ENCODE data around the gene ASB18.
A peak's percentile ranks its signal among the peaks of the same experiment; 100 is the strongest.

DNA sequence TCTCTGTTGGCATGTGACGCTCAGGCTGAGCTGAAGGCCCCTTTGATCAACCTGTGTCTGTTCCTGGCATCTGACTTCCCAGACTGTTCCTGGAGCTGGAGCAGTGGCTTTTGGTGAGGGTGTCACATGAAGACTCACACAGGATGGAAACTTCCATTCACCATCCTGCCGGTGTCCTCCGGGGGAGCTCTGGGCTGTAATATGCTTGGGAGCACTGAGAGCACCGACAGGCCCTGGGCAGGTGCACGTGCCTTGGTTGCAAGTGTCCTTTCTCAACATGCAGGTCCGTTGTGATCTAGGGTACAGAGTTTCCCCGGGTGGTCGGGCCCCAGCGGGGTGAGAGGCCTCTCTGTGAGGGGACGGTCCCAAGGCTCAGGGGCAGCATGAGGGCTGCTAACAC, 71.2 kb downstream of the ASB18 start:
- TF ChIP-seq, protein P1, sequence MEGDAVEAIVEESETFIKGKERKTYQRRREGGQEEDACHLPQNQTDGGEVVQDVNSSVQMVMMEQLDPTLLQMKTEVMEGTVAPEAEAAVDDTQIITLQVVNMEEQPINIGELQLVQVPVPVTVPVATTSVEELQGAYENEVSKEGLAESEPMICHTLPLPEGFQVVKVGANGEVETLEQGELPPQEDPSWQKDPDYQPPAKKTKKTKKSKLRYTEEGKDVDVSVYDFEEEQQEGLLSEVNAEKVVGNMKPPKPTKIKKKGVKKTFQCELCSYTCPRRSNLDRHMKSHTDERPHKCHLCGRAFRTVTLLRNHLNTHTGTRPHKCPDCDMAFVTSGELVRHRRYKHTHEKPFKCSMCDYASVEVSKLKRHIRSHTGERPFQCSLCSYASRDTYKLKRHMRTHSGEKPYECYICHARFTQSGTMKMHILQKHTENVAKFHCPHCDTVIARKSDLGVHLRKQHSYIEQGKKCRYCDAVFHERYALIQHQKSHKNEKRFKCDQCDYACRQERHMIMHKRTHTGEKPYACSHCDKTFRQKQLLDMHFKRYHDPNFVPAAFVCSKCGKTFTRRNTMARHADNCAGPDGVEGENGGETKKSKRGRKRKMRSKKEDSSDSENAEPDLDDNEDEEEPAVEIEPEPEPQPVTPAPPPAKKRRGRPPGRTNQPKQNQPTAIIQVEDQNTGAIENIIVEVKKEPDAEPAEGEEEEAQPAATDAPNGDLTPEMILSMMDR (IDR thresholded peaks at IDR 0.05): peak; percentile 4
- no peak for TF ChIP-seq EZH2 (IDR thresholded peaks at IDR 0.05)

All from neural progenitor cell (in vitro differentiated cells).